Measurements from ENCODE around the gene AKAP13.

AKAP13 gene

GRCh38 chr15:85711580-85712192 is 331.3 kb downstream of the AKAP13 start:
- H3K4me3 ChIP-seq, result no peak overlapping the region
- peak overlapping the region in 2 of 21 experiments; percentile 1 to 7 for H3K27ac ChIP-seq

- H3K4me3 ChIP-seq, result no peak overlapping the region
- no peak overlapping the region for H3K27ac ChIP-seq
These were observed 335.9 kb downstream of the AKAP13 start for GRCh38 chr15:85716261-85716660.

GRCh38 chr15:85717212-85717611 is 336.8 kb downstream of the AKAP13 start:
- H3K27ac ChIP-seq, result no peak overlapping the region

GRCh38 chr15:85718271-85718971 is 338.0 kb downstream of the AKAP13 start:
- Histone ChIP-seq H3K27ac (no peak overlapping the region), H3K4me3 (no peak overlapping the region)

More at GRCh38 chr15:85717212-85717611, 336.8 kb downstream of the AKAP13 start:
- no peak overlapping the region for H3K4me3 ChIP-seq

- no peak overlapping the region for H3K27ac ChIP-seq
- no peak overlapping the region for H3K4me3 ChIP-seq
These were observed 338.6 kb downstream of the AKAP13 start for GRCh38 chr15:85718981-85719380.

- Histone ChIP-seq H3K4me3 (no peak overlapping the region), H3K27ac (peak overlapping the region in 3 of 21 experiments; percentile 14 to 66 (median 17))
These were observed 342.2 kb downstream of the AKAP13 start for GRCh38 chr15:85722374-85723152.

- Histone ChIP-seq H3K4me3 (no peak overlapping the region), H3K27ac (peak overlapping the region in 16 of 21 experiments; percentile 2 to 66 (median 36))
These were observed 343.9 kb downstream of the AKAP13 start for GRCh38 chr15:85723960-85724945.

GRCh38 chr15:85725019-85725418 is 344.6 kb downstream of the AKAP13 start:
- Histone ChIP-seq H3K4me3 (no peak overlapping the region), H3K27ac (peak overlapping the region in 14 of 21 experiments; percentile 2 to 66 (median 38))

- no peak overlapping the region for H3K4me3 ChIP-seq
- peak overlapping the region in 10 of 21 experiments; percentile 8 to 65 (median 24) for H3K27ac ChIP-seq
These were observed 345.2 kb downstream of the AKAP13 start for GRCh38 chr15:85725564-85725963.

- peak overlapping the region in 10 of 21 experiments; percentile 8 to 56 (median 35) for H3K27ac ChIP-seq
- H3K4me3 ChIP-seq, result no peak overlapping the region
These were observed 346.1 kb downstream of the AKAP13 start for GRCh38 chr15:85726454-85726853.

- Histone ChIP-seq H3K27ac (peak overlapping the region in 14 of 21 experiments; percentile 11 to 56 (median 38)), H3K4me3 (no peak overlapping the region)
These were observed 346.7 kb downstream of the AKAP13 start for GRCh38 chr15:85727068-85727467.

GRCh38 chr15:85730001-85730820 is 349.8 kb downstream of the AKAP13 start:
- peak overlapping the region in 1 of 21 experiments; percentile 22 for H3K27ac ChIP-seq
- H3K4me3 ChIP-seq, result no peak overlapping the region

GRCh38 chr15:85733416-85733815 is 353.0 kb downstream of the AKAP13 start:
- Histone ChIP-seq H3K27ac (no peak overlapping the region), H3K4me3 (no peak overlapping the region)

GRCh38 chr15:85737061-85737460 is 356.7 kb downstream of the AKAP13 start:
- Histone ChIP-seq H3K4me3 (no peak overlapping the region), H3K27ac (no peak overlapping the region)

GRCh38 chr15:85741021-85741421 is 360.6 kb downstream of the AKAP13 start:
- H3K4me3 ChIP-seq, result no peak overlapping the region
- H3K27ac ChIP-seq, result peak overlapping the region in 1 of 21 experiments; percentile 10

- no peak overlapping the region for H3K4me3 ChIP-seq
- peak overlapping the region in 2 of 21 experiments; percentile 5 to 10 for H3K27ac ChIP-seq
These were observed 361.3 kb downstream of the AKAP13 start for GRCh38 chr15:85741662-85742061.

- H3K27ac ChIP-seq, result peak overlapping the region in 3 of 21 experiments; percentile 5 to 27 (median 21)
- no peak overlapping the region for H3K4me3 ChIP-seq
These were observed 361.9 kb downstream of the AKAP13 start for GRCh38 chr15:85742186-85742821.

Measured in skin epidermis (tissue), 12 donors.